ENCODE measurements around the gene PCSK4. TPM values are rescaled to one million over a fixed set of nuclear protein-coding genes. Genes with fewer than 3 reads are reported as not detected.

The PCSK4 gene
- total and polyA plus RNA-seq, 9 of the 15 experiments (the other 6 are each of a cell fraction or from before 2014, with no cell fraction given) = 0.01 to 9.1 (median 2.1) TPM; not detected in 1

DNA sequence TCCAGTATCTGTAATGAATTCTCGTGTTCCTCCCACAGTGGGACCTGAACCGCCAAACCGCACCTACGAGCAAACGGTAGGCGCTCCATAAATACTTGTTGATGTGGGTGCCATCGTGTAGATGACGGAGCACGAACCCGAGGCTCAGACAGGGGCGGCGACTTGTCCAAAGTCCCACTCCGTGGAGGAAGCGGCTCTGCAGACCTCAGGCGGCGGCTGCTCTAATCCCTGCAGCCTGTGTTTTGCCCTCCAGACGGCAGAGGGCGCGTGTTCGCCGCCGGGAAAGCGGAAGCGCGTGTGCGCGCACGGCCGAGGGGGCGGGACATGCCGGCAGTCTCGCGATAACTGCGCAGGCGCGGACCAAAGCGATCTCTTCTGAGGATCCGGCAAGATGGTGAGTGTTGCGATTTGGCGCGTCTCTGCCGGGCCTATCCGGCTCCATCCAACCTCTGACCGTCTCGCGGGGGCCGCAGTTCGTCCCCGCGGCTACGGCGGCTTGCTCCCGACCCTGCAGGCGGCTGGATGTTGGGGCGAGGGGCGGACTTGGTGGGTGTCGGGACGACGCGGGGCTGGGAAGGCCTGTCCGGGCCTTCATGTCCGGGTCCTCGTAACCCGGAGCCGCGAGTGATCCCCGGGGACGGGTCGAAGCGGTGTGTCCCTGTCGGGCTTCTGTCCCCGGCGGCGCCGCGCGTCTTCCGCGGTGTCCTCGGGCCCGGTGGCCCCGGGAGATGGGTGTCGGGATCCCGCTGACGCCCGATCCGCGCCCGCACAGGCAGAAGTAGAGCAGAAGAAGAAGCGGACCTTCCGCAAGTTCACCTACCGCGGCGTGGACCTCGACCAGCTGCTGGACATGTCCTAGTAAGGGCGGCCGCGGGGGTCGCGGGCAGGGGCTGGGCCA is 51.9 kb downstream of the PCSK4 start, which contains the start of gene RPS15 (continued):
- TF ChIP-seq XRCC5 (IDR thresholded peaks at IDR 0.05; ENCODE audit: low read depth, low read length) (peak; percentile 93; the same call in 1 of the 2 replicates), PHF20 (IDR thresholded peaks at IDR 0.05; ENCODE audit: partially characterized antibody) (peak; percentile 88), XRCC4 (IDR thresholded peaks at IDR 0.05; ENCODE audit: extremely low read depth, insufficient read depth, insufficient read length) (no peak), GTF2A2 (tag; IDR thresholded peaks at IDR 0.05) (0 out of 2 replicates have a peak, but pooled peaks have one; percentile 75), TFAP4 (CRISPR knock-in tag; IDR thresholded peaks at IDR 0.05; ENCODE audit: borderline replicate concordance) (peak; percentile 83), FOSL1 (tag; conservative IDR thresholded peaks at IDR 0.05) (0 out of 2 replicates have a peak, but pooled peaks have one; percentile 16), HMGN3 (IDR thresholded peaks at IDR 0.05; ENCODE audit: borderline replicate concordance, extremely low read depth, insufficient read length, low read depth, low read length) (peak; percentile 97), MEIS2 (IDR thresholded peaks at IDR 0.05; ENCODE audit: partially characterized antibody) (peak; percentile 61), CXXC5 (CRISPR knock-in tag; IDR thresholded peaks at IDR 0.05) (peak; percentile 98), ZNF134 (CRISPR knock-in tag; conservative IDR thresholded peaks at IDR 0.05) (no peak), ELF2 (CRISPR knock-in tag; IDR thresholded peaks at IDR 0.05) (peak; percentile 83), CCNT2 (IDR thresholded peaks at IDR 0.05; ENCODE audit: borderline replicate concordance, extremely low read depth, insufficient read length, low read depth, low read length) (peak; percentile 92), FOXJ2 (tag; IDR thresholded peaks at IDR 0.05) (peak; percentile 64; the same call in 1 of the 2 replicates), ZNF140 (CRISPR knock-in tag; IDR thresholded peaks at IDR 0.05) (no peak), LEF1 (IDR thresholded peaks at IDR 0.05) (no peak), PTTG1 (tag; IDR thresholded peaks at IDR 0.05; ENCODE audit: low read depth) (no peak), KDM4B (IDR thresholded peaks at IDR 0.05; ENCODE audit: borderline replicate concordance in 2 of 2, low read depth in 1 of 2) (peak in 1 of 2 experiments; percentile 76; a peak in 2 of 4 replicates), BHLHE40 (IDR thresholded peaks at IDR 0.05; ENCODE audit: low read length) (peak; percentile 73), NEUROD1 (IDR thresholded peaks at IDR 0.05; ENCODE audit: borderline replicate concordance, low read depth, low read length, partially characterized antibody) (peak; percentile 72), CTCF (IDR thresholded peaks at IDR 0.05 in 2 of 3, conservative IDR thresholded peaks at IDR 0.05 in 1 of 3; ENCODE audit: insufficient read depth in 2 of 3, low read depth in 1 of 3, low read length in 3 of 3) (peak; percentile 94 to 97 (median 97)), JUNB (CRISPR knock-in tag; conservative IDR thresholded peaks at IDR 0.05) (no peak), KDM5B (IDR thresholded peaks at IDR 0.05; ENCODE audit: insufficient replicate concordance, low read depth, low read length) (peak; percentile 99)
- TF ChIP-seq, protein P1, sequence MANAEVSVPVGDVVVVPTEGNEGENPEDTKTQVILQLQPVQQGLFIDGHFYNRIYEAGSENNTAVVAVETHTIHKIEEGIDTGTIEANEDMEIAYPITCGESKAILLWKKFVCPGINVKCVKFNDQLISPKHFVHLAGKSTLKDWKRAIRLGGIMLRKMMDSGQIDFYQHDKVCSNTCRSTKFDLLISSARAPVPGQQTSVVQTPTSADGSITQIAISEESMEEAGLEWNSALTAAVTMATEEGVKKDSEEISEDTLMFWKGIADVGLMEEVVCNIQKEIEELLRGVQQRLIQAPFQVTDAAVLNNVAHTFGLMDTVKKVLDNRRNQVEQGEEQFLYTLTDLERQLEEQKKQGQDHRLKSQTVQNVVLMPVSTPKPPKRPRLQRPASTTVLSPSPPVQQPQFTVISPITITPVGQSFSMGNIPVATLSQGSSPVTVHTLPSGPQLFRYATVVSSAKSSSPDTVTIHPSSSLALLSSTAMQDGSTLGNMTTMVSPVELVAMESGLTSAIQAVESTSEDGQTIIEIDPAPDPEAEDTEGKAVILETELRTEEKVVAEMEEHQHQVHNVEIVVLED (CRISPR knock-in tag; IDR thresholded peaks at IDR 0.05) = peak; percentile 89
